ENCODE measurements around the gene STYXL1.

Gene STYXL1

GRCh38 chr7:75971961-75972763, 75.6 kb downstream of the STYXL1 start:
- no peak for DNase-seq

- no peak for DNase-seq
Observed at GRCh38 chr7:75971309-75971960, 76.4 kb downstream of the STYXL1 start.

GRCh38 chr7:75969704-75970498, 77.9 kb downstream of the STYXL1 start:
- no peak for DNase-seq

- DNase-seq: no peak
Observed at GRCh38 chr7:75969182-75969581, 78.6 kb downstream of the STYXL1 start.

GRCh38 chr7:75968561-75969001, 79.2 kb downstream of the STYXL1 start:
- DNase-seq: no peak

GRCh38 chr7:75968012-75968411, 79.8 kb downstream of the STYXL1 start:
- no peak for DNase-seq

- DNase-seq: no peak
Observed at GRCh38 chr7:75967487-75967997, 80.3 kb downstream of the STYXL1 start.

- DNase-seq: no peak
Observed at GRCh38 chr7:75967055-75967454, 80.7 kb downstream of the STYXL1 start.

GRCh38 chr7:75966190-75966961, 81.4 kb downstream of the STYXL1 start:
- DNase-seq: no peak

- no peak for DNase-seq
Observed at GRCh38 chr7:75965617-75966016, 82.2 kb downstream of the STYXL1 start.

GRCh38 chr7:75963381-75963995, 84.3 kb downstream of the STYXL1 start:
- DNase-seq: no peak

- DNase-seq: no peak
Observed at GRCh38 chr7:75962607-75963380, 85.0 kb downstream of the STYXL1 start.

GRCh38 chr7:75961218-75961617, 86.6 kb downstream of the STYXL1 start:
- no peak for DNase-seq

- DNase-seq: no peak
Observed at GRCh38 chr7:75960372-75960771, 87.4 kb downstream of the STYXL1 start.

- no peak for DNase-seq
Observed at GRCh38 chr7:75958802-75959543, 88.8 kb downstream of the STYXL1 start.

GRCh38 chr7:75957021-75957736, 90.6 kb downstream of the STYXL1 start:
- DNase-seq: no peak

GRCh38 chr7:75955331-75955955, 92.4 kb downstream of the STYXL1 start:
- no peak for DNase-seq

GRCh38 chr7:75953931-75954330, 93.9 kb downstream of the STYXL1 start:
- no peak for DNase-seq

GRCh38 chr7:75953431-75953830, 94.4 kb downstream of the STYXL1 start:
- DNase-seq: no peak

Measured in activated CD8-positive, alpha-beta memory T cell treated with anti-CD3 and anti-CD28 coated beads for 24 hours (primary cell).